Activated CD4-positive, alpha-beta T cell treated with anti-CD3 and anti-CD28 coated beads, Interleukin-2, amount 50 U/mL, for 1 hour (primary cell): ENCODE results near the gene RAE1.
A peak's percentile ranks its signal among the peaks of the same experiment; 100 is the strongest.

ENCODE experiments used
- DNase-seq: peaks from one replicate; pipeline ENCODE4 v3.0.0-alpha.2; 2020

RAE1 gene

GRCh38 chr20:57351042-57351783 is at the start of gene RAE1:
TSS of gene RAE1 (plus strand) at chr20:57351255. CDS start at chr20:57354039, 2,784 bp downstream.
- peak; percentile 88 for DNase-seq

- no peak for DNase-seq
Measured at GRCh38 chr20:57306747-57307146, 44.3 kb upstream of the RAE1 start.

- DNase-seq, result no peak
Measured at GRCh38 chr20:57308451-57309271, 42.4 kb upstream of the RAE1 start.

- DNase-seq, result no peak
Measured at GRCh38 chr20:57309544-57310115, 41.4 kb upstream of the RAE1 start.

- no peak for DNase-seq
Measured at GRCh38 chr20:57310821-57311514, 40.1 kb upstream of the RAE1 start.

GRCh38 chr20:57312138-57312537 is 38.9 kb upstream of the RAE1 start:
- DNase-seq, result no peak

- DNase-seq, result no peak
Measured at GRCh38 chr20:57313230-57313629, 37.8 kb upstream of the RAE1 start.

- DNase-seq, result no peak
Measured at GRCh38 chr20:57313951-57314350, 37.1 kb upstream of the RAE1 start.

GRCh38 chr20:57315083-57315975 is 35.7 kb upstream of the RAE1 start:
- DNase-seq, result no peak

GRCh38 chr20:57315976-57316480 is 35.0 kb upstream of the RAE1 start:
- DNase-seq, result no peak

- DNase-seq, result no peak
Measured at GRCh38 chr20:57316795-57317201, 34.3 kb upstream of the RAE1 start.

- DNase-seq, result no peak
Measured at GRCh38 chr20:57317316-57317788, 33.7 kb upstream of the RAE1 start.

- no peak for DNase-seq
Measured at GRCh38 chr20:57317789-57318371, 33.2 kb upstream of the RAE1 start.

GRCh38 chr20:57319584-57319983 is 31.5 kb upstream of the RAE1 start:
- no peak for DNase-seq

- DNase-seq, result no peak
Measured at GRCh38 chr20:57320358-57320757, 30.7 kb upstream of the RAE1 start.

- no peak for DNase-seq
Measured at GRCh38 chr20:57321142-57321541, 29.9 kb upstream of the RAE1 start.

GRCh38 chr20:57322476-57322875 is 28.6 kb upstream of the RAE1 start:
- DNase-seq, result no peak

- no peak for DNase-seq
Measured at GRCh38 chr20:57323034-57323433, 28.0 kb upstream of the RAE1 start.

GRCh38 chr20:57325632-57326356 is 25.3 kb upstream of the RAE1 start:
- no peak for DNase-seq

- DNase-seq, result no peak
Measured at GRCh38 chr20:57326667-57327455, 24.2 kb upstream of the RAE1 start.
